ENCODE results near the gene DPH2.

GRCh38 chr1:43982241-43982640 lies 12.4 kb downstream of the DPH2 start:
- TF ChIP-seq POLR2AphosphoS5 (IDR thresholded peaks at IDR 0.05; ENCODE audit: borderline replicate concordance, low read depth, low read length) (no peak), EZH2 (IDR thresholded peaks at IDR 0.05) (no peak), FOXP2 (optimal IDR thresholded peaks at IDR 0.05; ENCODE audit: control extremely low read depth, extremely low read length, insufficient read depth) (no peak)
